Erythroblast (primary cell): ENCODE results near the gene NFRKB.

Source experiments
- GATA1 ChIP-seq: IDR thresholded peaks from 2 replicates; pipeline ENCODE4 v1.6.1; 2011; ENCODE audit warnings: low read depth, mild to moderate bottlenecking, control low read depth, low read length, moderate library complexity
- POLR2A ChIP-seq: IDR thresholded peaks from 2 replicates; pipeline ENCODE4 v1.6.1; 2011; ENCODE audit warnings: mild to moderate bottlenecking, low read length

- TF ChIP-seq POLR2A (no peak), GATA1 (no peak)
These were observed 10.0 kb upstream of the NFRKB start for GRCh38 chr11:129905402-129905801.
